ENCODE data around the gene PRSS8.

- no peak for TF ChIP-seq POLR2A (IDR thresholded peaks at IDR 0.05)
- TF ChIP-seq CTCF (IDR thresholded peaks at IDR 0.05): no peak
Measured at GRCh38 chr16:31184888-31185287, 49.4 kb upstream of the PRSS8 start.
